ENCODE measurements around the gene TBX19. TPM values are rescaled to one million over a fixed set of nuclear protein-coding genes. Genes with fewer than 3 reads are reported as not detected.
A peak's percentile ranks its signal among the peaks of the same experiment; 100 is the strongest.

The TBX19 gene
- total RNA-seq, 1 donor from 2014 or later: 0.41 TPM

- FAIRE-seq (no peak), DNase-seq (ENCODE audit: low spot score in 2 of 2) (no peak)
These were observed 36.6 kb downstream of the TBX19 start for GRCh38 chr1:168317309-168317708.

GRCh38 chr1:168319691-168320090, 39.0 kb downstream of the TBX19 start:
- DNase-seq (ENCODE audit: low spot score in 2 of 2) (no peak), FAIRE-seq (no peak)

GRCh38 chr1:168320149-168320548, 39.5 kb downstream of the TBX19 start:
- no peak for FAIRE-seq

GRCh38 chr1:168320800-168321450, 40.2 kb downstream of the TBX19 start:
- DNase-seq (ENCODE audit: low spot score in 2 of 2): no peak
- no peak for FAIRE-seq

More at GRCh38 chr1:168320149-168320548, 39.5 kb downstream of the TBX19 start:
- no peak for DNase-seq (ENCODE audit: low spot score in 2 of 2)

GRCh38 chr1:168321945-168322344, 41.3 kb downstream of the TBX19 start:
- no peak for FAIRE-seq
- no peak for DNase-seq (ENCODE audit: low spot score in 2 of 2)

GRCh38 chr1:168324745-168325425, 44.2 kb downstream of the TBX19 start:
- FAIRE-seq (no peak), DNase-seq (ENCODE audit: low spot score in 2 of 2) (no peak)

- DNase-seq (ENCODE audit: low spot score in 2 of 2) (no peak), FAIRE-seq (no peak)
These were observed 48.2 kb downstream of the TBX19 start for GRCh38 chr1:168328731-168329364.

- DNase-seq (ENCODE audit: low spot score in 2 of 2) (no peak), FAIRE-seq (no peak)
These were observed 49.6 kb downstream of the TBX19 start for GRCh38 chr1:168330285-168330684.

- DNase-seq (ENCODE audit: low spot score in 2 of 2): no peak
- FAIRE-seq: peak; percentile 91
These were observed 50.9 kb downstream of the TBX19 start for GRCh38 chr1:168331569-168331968.

GRCh38 chr1:168333562-168334276, 53.0 kb downstream of the TBX19 start:
- DNase-seq (ENCODE audit: low spot score in 2 of 2) (no peak), FAIRE-seq (no peak)

- no peak for DNase-seq (ENCODE audit: low spot score in 2 of 2)
- FAIRE-seq: no peak
These were observed 54.8 kb downstream of the TBX19 start for GRCh38 chr1:168335500-168335899.

GRCh38 chr1:168338589-168339503, 58.2 kb downstream of the TBX19 start:
- FAIRE-seq (no peak), DNase-seq (ENCODE audit: low spot score in 2 of 2) (no peak)

- no peak for DNase-seq (ENCODE audit: low spot score in 2 of 2)
- FAIRE-seq: no peak
These were observed 60.3 kb downstream of the TBX19 start for GRCh38 chr1:168340781-168341482.

- FAIRE-seq: no peak
- DNase-seq (ENCODE audit: low spot score in 2 of 2): no peak
These were observed 60.9 kb downstream of the TBX19 start for GRCh38 chr1:168341483-168341975.

- no peak for FAIRE-seq
- peak; percentile 20 to 44 for DNase-seq (ENCODE audit: low spot score in 2 of 2)
These were observed 62.0 kb downstream of the TBX19 start for GRCh38 chr1:168342572-168343280.

- DNase-seq (ENCODE audit: low spot score in 2 of 2) (no peak), FAIRE-seq (no peak)
These were observed 62.9 kb downstream of the TBX19 start for GRCh38 chr1:168343566-168343965.

GRCh38 chr1:168344517-168344916, 63.8 kb downstream of the TBX19 start:
- DNase-seq (ENCODE audit: low spot score in 2 of 2) (no peak), FAIRE-seq (no peak)

GRCh38 chr1:168345939-168346338, 65.3 kb downstream of the TBX19 start:
- no peak for FAIRE-seq
- no peak for DNase-seq (ENCODE audit: low spot score in 2 of 2)

GRCh38 chr1:168347630-168348029, 67.0 kb downstream of the TBX19 start:
- DNase-seq (ENCODE audit: low spot score in 2 of 2): no peak
- no peak for FAIRE-seq

All from frontal cortex (tissue), 4 donors.